Small intestine (tissue), 7 donors: ENCODE data around the gene SPATA13. TPM values are rescaled to one million over a fixed set of nuclear protein-coding genes. Genes with fewer than 3 reads are reported as not detected.

ENCODE experiments used
- DNase-seq, 2 donors: peaks; one replicate each; pipeline versions ENCODE4 v3.0.0 to v3.0.0-alpha.2; 2013
- FAIRE-seq: peaks from 2 replicates; lab custom pipeline; 2012; peaks lifted over from hg19 to GRCh38; lab: Jason Lieb, UNC
- H3K27ac ChIP-seq, 3 donors: one replicate each; pipeline ENCODE4 v1.5.1; 2013; ENCODE audit warnings: low read length in 2 of 3, mild to moderate bottlenecking in 2 of 3, control low read depth in 1 of 3, inconsistent platforms in 1 of 3, low read depth in 1 of 3, moderate library complexity in 1 of 3
- H3K27me3 ChIP-seq, 3 donors: one replicate each; pipeline ENCODE4 v1.6.1; 2013; ENCODE audit warnings: low read length in 3 of 3, inconsistent platforms in 1 of 3; ENCODE audit not compliant: control insufficient read depth in 3 of 3, insufficient read depth in 3 of 3
- H3K36me3 ChIP-seq, 3 donors: one replicate each; pipeline ENCODE4 v1.6.1; 2013; ENCODE audit warnings: low read length in 3 of 3, inconsistent platforms in 1 of 3, low read depth in 1 of 3, mild to moderate bottlenecking in 1 of 3, moderate library complexity in 1 of 3; ENCODE audit not compliant: control insufficient read depth in 3 of 3, insufficient read depth in 2 of 3
- H3K4me1 ChIP-seq, 3 donors: one replicate each; pipeline ENCODE4 v1.6.1; 2013; ENCODE audit warnings: low read length in 2 of 3, inconsistent platforms in 1 of 3, low read depth in 1 of 3, mild to moderate bottlenecking in 1 of 3, moderate library complexity in 1 of 3; ENCODE audit not compliant: control insufficient read depth in 3 of 3, insufficient read depth in 2 of 3
- H3K4me3 ChIP-seq, 3 donors: one replicate each; pipeline ENCODE4 v1.5.1; 2013; ENCODE audit warnings: low read length in 3 of 3, control low read depth in 1 of 3, inconsistent platforms in 1 of 3, low read depth in 1 of 3, mild to moderate bottlenecking in 1 of 3, moderate library complexity in 1 of 3
- H3K9me3 ChIP-seq, 2 donors: one replicate each; pipeline ENCODE4 v1.6.1; 2013; ENCODE audit warnings: low read depth in 1 of 2, low read length in 1 of 2; ENCODE audit not compliant: control insufficient read depth in 2 of 2, insufficient read depth in 1 of 2
- WGBS, 3 donors: extraction: QIAGEN DNeasy Blood & Tissue Kit; methylation state at CpG; one replicate each; pipeline ENCODE4 v1.1.7; 2013; 5-methylcytosine and 5-hydroxymethylcytosine counted together
- polyA plus RNA-seq, 4 donors: library from polyadenylated mRNA; stranded (reverse) in 3 of 4; unstranded in 1 of 4; fragments of 200-250 nt in 3 of 4; fragments of 120-200 nt in 1 of 4; gene quantifications; one replicate each; pipeline versions ENCODE4 v1.2.1 to v1.2.3, GENCODE V29; 2013
- donor health status: healthy with polysubstance abuse.
- donor health status: control.
- donor health status: control.
- donor health status: Bipolar disorder and iron deficiency.
- donor health status: healthy.

Gene SPATA13
- polyA plus RNA-seq, 4 donors, result 10.0 to 57.0 (median 15.0) TPM

DNA sequence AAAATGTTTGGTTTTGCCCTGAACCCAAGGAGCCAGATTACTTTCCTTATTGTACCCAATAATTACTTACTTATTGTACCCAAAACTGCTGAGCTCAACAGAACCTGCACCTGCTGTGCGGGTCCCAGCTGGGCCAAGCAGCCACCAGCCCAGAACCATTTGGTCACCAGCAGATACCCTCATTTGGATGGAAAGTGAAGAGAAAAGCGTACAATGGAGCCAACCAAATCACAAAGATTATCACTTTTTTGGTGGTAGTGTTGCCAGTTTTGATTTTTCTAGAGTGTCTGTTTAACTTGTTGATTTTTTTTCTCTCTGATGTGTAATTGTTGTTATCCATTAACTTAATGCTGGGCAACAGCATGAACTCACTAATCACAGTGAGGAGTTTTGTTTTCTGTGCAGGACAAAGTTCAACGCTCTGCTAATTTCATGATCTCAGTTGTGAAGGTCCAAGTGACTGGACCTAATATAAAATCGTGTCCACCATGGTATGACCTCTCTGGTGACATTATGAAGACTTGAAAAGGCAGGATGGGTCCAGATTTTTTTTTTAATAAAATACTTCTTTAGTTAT, 23.8 kb downstream of the SPATA13 start:
- FAIRE-seq, result peak; percentile 87
- WGBS, 3 donors, result 16 to 62% (median 39%) methylated on average over 4 of the region's 4 CpGs
- H3K4me1 ChIP-seq, result peaks cover 0 to 38% (median 5%) of the 10 kb centered on the region in 3 donors

DNA sequence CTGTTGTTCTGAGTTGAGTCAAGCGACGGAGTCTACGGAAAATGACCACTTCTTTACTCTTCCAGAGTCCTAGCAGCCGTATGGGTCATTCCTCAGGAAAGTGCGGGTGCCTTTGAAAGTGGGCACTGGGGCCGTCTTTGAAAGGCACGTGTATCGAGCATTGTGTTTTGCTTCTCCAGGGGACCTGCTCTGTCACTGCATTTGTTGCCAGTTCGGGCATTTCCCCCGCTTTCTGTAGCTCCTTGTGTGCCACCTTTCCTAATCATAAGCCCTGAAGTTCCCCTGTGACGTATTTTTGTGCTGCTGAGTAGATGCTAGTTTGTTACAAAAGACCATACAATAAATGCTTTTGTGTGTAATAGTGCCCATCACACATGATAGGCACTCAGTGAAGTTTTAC, 24.4 kb downstream of the SPATA13 start:
- 22 to 66% (median 33%) methylated on average over 11 of the region's 11 CpGs for WGBS, 3 donors
- no peak for FAIRE-seq
- peak; percentile 38 to 57 for DNase-seq
- H3K9me3 ChIP-seq, result peaks cover 0 to 4% of the 10 kb centered on the region in 2 donors
- peak overlapping the region in 1 of 3 donors; percentile 2 for H3K4me3 ChIP-seq
- H3K36me3 ChIP-seq, result no peaks in the 10 kb centered on the region
- peak overlapping the region; percentile 57 to 98 (median 78) for H3K27ac ChIP-seq
- H3K4me1 ChIP-seq, result peaks cover 0 to 38% (median 5%) of the 10 kb centered on the region in 3 donors
- no peaks in the 10 kb centered on the region for H3K27me3 ChIP-seq

More for the DNA sequence above, 23.8 kb downstream of the SPATA13 start:
- H3K9me3 ChIP-seq, result peaks cover 0 to 4% of the 10 kb centered on the region in 2 donors
- no peaks in the 10 kb centered on the region for H3K36me3 ChIP-seq
- peak overlapping the region in 1 of 3 donors; percentile 15 for H3K4me3 ChIP-seq
- H3K27me3 ChIP-seq, result no peaks in the 10 kb centered on the region
- DNase-seq, result peak; percentile 90 to 94
- H3K27ac ChIP-seq, result peak overlapping the region; percentile 87 to 98 (median 92)

DNA sequence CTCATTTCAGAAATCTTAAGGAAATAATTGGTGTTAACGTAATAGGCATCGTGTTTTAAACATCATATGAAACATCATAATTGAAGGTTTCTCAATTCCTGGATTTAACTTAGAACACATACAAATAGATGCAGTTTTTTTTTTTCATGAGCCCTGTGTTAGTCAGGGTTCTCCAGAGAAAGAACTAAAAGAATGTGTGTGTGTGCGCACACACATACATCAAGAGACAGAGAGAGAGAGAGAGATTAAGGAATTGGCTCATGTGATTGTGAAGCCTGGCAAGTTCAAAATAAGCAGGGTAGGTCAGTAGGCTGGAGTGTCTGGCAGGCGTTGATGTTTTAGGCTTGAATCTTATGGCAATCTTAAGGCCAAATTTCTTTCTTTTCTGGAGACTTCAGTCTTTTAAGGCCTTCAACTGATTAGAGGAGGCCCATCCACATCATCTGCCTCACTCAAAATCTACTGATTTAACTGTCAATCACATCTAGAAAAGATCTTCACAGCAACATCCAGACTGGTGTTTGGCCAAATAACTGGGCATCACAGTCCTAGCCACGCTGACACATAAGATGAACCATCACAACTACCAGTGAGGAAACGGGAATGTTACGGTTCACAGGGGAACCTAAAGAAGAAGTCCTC, 25.2 kb downstream of the SPATA13 start:
- Histone ChIP-seq H3K9me3 (peaks cover 0 to 4% of the 10 kb centered on the region in 2 donors), H3K4me1 (peaks cover 0 to 38% (median 5%) of the 10 kb centered on the region in 3 donors), H3K27ac (peak overlapping the region in 1 of 3 donors; percentile 98), H3K36me3 (no peaks in the 10 kb centered on the region), H3K27me3 (no peaks in the 10 kb centered on the region), H3K4me3 (no peak overlapping the region)
- DNase-seq (no peak), FAIRE-seq (no peak)
- 73 to 85% (median 73%) methylated on average over 7 of the region's 7 CpGs for WGBS, 3 donors

DNA sequence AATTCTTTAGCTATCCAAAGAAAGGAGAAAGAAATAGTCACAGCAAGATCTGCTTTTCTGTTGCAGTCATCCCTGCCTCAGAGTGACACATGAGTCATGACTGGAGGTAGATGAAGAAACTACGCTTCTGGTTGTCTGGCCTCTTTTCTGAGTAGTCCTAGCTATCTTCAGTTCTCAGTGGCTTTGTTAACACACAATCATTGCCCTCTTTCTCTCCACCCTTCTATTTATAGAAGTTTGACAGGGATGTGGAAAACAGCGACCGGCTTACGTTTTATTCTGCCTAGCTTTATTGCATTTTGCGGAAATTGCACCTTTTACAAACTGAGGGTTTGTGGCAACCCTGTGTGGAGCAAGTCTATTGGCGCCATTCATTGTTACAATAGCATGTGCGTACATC, 26.7 kb downstream of the SPATA13 start:
- peaks cover 0 to 30% (median 5%) of the 10 kb centered on the region in 3 donors for H3K4me1 ChIP-seq
- no peaks in the 10 kb centered on the region for H3K27me3 ChIP-seq
- peaks cover 0 to 4% of the 10 kb centered on the region in 2 donors for H3K9me3 ChIP-seq
- H3K4me3 ChIP-seq, result no peak overlapping the region
- H3K27ac ChIP-seq, result no peak overlapping the region
- DNase-seq, result no peak
- no peaks in the 10 kb centered on the region for H3K36me3 ChIP-seq
- no peak for FAIRE-seq
- 62 to 85% (median 82%) methylated on average over 7 of the region's 7 CpGs for WGBS, 3 donors

DNA sequence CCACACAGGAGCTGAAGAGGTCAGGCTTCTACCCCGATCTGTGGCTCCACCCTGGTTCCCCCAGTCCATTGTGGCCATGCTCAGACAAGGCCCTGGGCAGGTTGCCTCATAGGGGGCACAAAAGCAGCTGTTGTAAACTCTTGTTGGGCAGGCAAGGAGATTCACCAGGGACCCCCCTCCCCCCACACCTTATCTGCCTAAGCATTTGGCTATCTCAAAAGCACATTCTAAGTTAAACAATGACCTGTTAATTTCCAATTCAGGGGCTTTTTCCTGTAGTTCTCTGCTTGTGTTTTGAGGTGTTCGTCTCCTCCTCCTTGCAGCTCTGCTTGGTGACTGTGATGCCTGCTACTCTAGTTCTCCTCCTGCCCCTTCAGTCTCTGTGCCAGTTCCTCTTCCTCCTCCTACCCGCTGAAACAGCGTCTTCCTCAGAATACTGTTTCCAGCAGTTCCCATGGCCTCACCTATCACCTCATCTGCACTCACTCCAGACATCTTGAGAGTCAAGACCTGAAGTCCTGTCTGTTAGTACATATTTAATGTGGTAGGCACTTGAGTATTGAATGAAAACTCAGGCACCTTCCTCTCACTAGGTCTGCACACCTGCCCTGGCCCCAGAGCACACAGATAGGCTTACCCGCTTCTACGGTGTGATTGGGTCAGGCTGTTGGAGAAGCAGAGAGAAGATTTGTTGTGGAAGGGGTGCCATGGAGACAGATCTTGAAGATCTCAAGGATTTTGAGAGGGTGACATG, 31.7 kb downstream of the SPATA13 start:
- Histone ChIP-seq H3K27ac (no peak overlapping the region), H3K4me3 (no peak overlapping the region), H3K36me3 (no peaks in the 10 kb centered on the region), H3K9me3 (peaks cover 0 to 4% of the 10 kb centered on the region in 2 donors), H3K4me1 (peaks cover 0 to 4% (median 0%) of the 10 kb centered on the region in 3 donors), H3K27me3 (no peaks in the 10 kb centered on the region)
- DNase-seq, result no peak
- no peak for FAIRE-seq
- 82 to 89% (median 88%) methylated on average over 6 of the region's 6 CpGs for WGBS, 3 donors

DNA sequence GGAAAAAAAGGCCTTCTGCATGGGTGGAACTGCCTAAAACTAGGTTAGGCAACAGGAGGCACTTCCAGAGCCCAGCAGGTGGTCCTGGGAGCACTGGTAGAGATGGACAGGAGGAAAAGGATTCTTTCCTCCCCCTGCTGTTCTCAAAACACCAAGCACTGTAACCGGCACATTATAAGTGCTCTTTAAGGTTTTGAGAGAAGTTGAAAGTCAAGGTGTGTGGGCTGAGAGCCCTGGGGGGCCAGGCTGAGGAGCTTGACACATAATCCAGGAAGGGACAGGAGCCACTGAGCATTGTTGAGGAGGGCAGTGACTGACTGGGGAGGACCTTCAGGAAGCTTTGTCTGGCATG, 32.3 kb downstream of the SPATA13 start:
- DNase-seq (no peak), FAIRE-seq (no peak)
- Histone ChIP-seq H3K4me1 (peaks cover 0 to 4% (median 0%) of the 10 kb centered on the region in 3 donors), H3K9me3 (peaks cover 0 to 4% of the 10 kb centered on the region in 2 donors), H3K36me3 (no peaks in the 10 kb centered on the region), H3K27me3 (no peaks in the 10 kb centered on the region), H3K27ac (no peak overlapping the region), H3K4me3 (no peak overlapping the region)
- WGBS, 3 donors, result 91 to 100% (median 100%) methylated on average over 1 of the region's 1 CpG

DNA sequence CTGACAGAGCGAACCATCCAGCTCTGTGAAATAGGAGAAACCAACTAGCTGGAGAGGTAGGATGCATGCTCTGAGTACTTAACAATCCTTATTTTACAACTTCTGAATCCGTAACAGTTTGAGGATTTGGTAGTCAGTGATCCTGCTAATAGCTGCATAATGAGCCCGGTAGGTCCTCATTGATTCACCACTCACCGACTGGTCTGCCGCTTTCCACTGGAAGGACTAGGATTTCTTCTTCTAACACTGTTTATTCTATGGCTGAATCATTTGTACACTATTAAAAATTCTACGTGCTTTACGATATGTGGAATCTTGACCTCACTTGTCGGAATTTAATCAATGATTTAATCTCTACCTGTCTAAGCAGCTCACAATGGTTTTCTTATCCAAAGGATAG, 33.9 kb downstream of the SPATA13 start:
- FAIRE-seq, result no peak
- no peak overlapping the region for H3K27ac ChIP-seq
- 49 to 81% (median 74%) methylated on average over 8 of the region's 8 CpGs for WGBS, 3 donors

DNA sequence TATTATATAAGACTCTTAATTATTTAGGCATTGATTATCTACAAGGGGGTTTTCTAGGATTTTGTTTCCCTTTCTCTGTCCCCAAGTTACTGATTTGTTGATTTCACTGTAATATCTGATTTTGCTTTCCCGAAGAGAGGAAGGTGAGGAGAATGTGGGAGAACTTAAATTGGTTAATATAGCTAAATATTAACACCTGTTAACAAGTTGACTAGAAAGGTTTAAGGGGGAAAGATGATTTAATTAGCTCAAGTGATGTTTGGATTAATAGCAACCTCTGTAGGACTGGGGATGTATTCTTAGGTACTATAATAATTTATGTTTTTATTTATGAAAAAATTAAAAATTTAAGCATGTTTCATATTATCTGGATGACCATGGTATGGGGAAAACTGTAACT, 35.1 kb downstream of the SPATA13 start:
- Histone ChIP-seq H3K36me3 (no peaks in the 10 kb centered on the region), H3K27ac (no peak overlapping the region), H3K4me1 (peaks cover 0 to 4% (median 0%) of the 10 kb centered on the region in 3 donors), H3K4me3 (no peak overlapping the region), H3K9me3 (no peaks in the 10 kb centered on the region), H3K27me3 (no peaks in the 10 kb centered on the region)
- DNase-seq, result no peak
- 13 to 58% (median 19%) methylated on average over 1 of the region's 1 CpG for WGBS, 3 donors
- FAIRE-seq, result no peak

More for the DNA sequence above, 33.9 kb downstream of the SPATA13 start:
- no peaks in the 10 kb centered on the region for H3K36me3 ChIP-seq
- H3K4me1 ChIP-seq, result peaks cover 0 to 4% (median 0%) of the 10 kb centered on the region in 3 donors
- no peak overlapping the region for H3K4me3 ChIP-seq
- DNase-seq, result peak in 1 of 2 donors; percentile 51
- H3K9me3 ChIP-seq, result no peaks in the 10 kb centered on the region
- H3K27me3 ChIP-seq, result no peaks in the 10 kb centered on the region
